CD4-positive, alpha-beta T cell (primary cell): ENCODE measurements around the gene TRRAP. TPM values are rescaled to one million over a fixed set of nuclear protein-coding genes. Genes with fewer than 3 reads are reported as not detected.

Experiments
- ATAC-seq: fragments of 200-7000 bp; cut with Tn5 transposase; one replicate; pipeline ENCODE4 v1.10.0; 2022; ENCODE audit warnings: mild to moderate bottlenecking; ENCODE audit not compliant: poor library complexity
- CTCF ChIA-PET: fragments of 350-600 bp; sonication (Branson Sonifier 250); formaldehyde crosslinking; loops from one replicate; lab custom pipeline; 2021; ENCODE audit warnings: antibody characterized with exemption, inconsistent platforms; lab: Charles Lee
- POLR2A ChIA-PET: fragments of 350-600 bp; sonication (Branson Sonifier 250); formaldehyde crosslinking; loops from one replicate; lab custom pipeline; 2021; ENCODE audit warnings: antibody characterized with exemption, inconsistent platforms; lab: Charles Lee
- DNase-seq, 14 experiments: peaks; one replicate each; pipeline ENCODE4 v3.0.0-alpha.2; 2013 to 2020; ENCODE audit warnings: mixed read lengths in 2 of 14
- H3K27ac ChIP-seq, 2 donors: one replicate each; pipeline versions ENCODE4 v1.5.1 to v1.7.0; 2013; ENCODE audit warnings: low read length in 2 of 2, low read depth in 1 of 2, mild to moderate bottlenecking in 1 of 2
- H3K27me3 ChIP-seq, 2 experiments: 1 replicate in 1 of 2; 2 replicates in 1 of 2; pipeline versions ENCODE4 v1.6.1 to v1.7.0; 2013; ENCODE audit warnings: low read length in 2 of 2, control low read depth in 1 of 2, mild to moderate bottlenecking in 1 of 2, moderate library complexity in 1 of 2; ENCODE audit not compliant: insufficient read depth in 2 of 2, control insufficient read depth in 1 of 2
- H3K36me3 ChIP-seq: one replicate; pipeline ENCODE4 v1.6.1; 2013; ENCODE audit warnings: low read length, control low read depth; ENCODE audit not compliant: insufficient read depth
- H3K4me1 ChIP-seq: one replicate; pipeline ENCODE4 v1.6.1; 2013; ENCODE audit warnings: low read length, control low read depth; ENCODE audit not compliant: insufficient read depth
- H3K4me3 ChIP-seq: one replicate; pipeline ENCODE4 v1.5.1; 2013; ENCODE audit warnings: mild to moderate bottlenecking, low read length, moderate library complexity
- H3K9me3 ChIP-seq, 2 experiments: 1 replicate in 1 of 2; 2 replicates in 1 of 2; pipeline versions ENCODE4 v1.6.1 to v1.7.0; 2013; ENCODE audit warnings: low read length in 2 of 2, mild to moderate bottlenecking in 2 of 2, control low read depth in 1 of 2, moderate library complexity in 1 of 2; ENCODE audit not compliant: control insufficient read depth in 1 of 2, insufficient read depth in 1 of 2
- H3K27ac Mint-ChIP-seq: one replicate; pipeline ENCODE4 v1.8.0; 2020; ENCODE audit warnings: mixed read lengths
- H3K27me3 Mint-ChIP-seq: one replicate; pipeline ENCODE4 v1.8.0; 2021; ENCODE audit warnings: mixed read lengths
- H3K36me3 Mint-ChIP-seq: one replicate; pipeline ENCODE4 v1.8.0; 2021; ENCODE audit warnings: low read depth, mixed read lengths
- H3K4me1 Mint-ChIP-seq: one replicate; pipeline ENCODE4 v1.8.0; 2021; ENCODE audit warnings: low read depth, mixed read lengths
- H3K4me3 Mint-ChIP-seq: one replicate; pipeline ENCODE4 v1.8.0; 2020; ENCODE audit warnings: mild to moderate bottlenecking, mixed read lengths
- H3K9me3 Mint-ChIP-seq: one replicate; pipeline ENCODE4 v1.8.0; 2020; ENCODE audit warnings: mixed read lengths
- intact Hi-C, 2 experiments: fragments of 100-400 bp; cut with DNase I in 1 of 2; cut with micrococcal nuclease in 1 of 2; formaldehyde crosslinking; loops; one replicate each; pipeline versions ENCODE4 v1.15.1 to v1.9.0; 2023 to 2025; cut with DNase I, micrococcal nuclease
- total RNA-seq, 174 experiments: library from RNA in 2 of 174; stranded (reverse) in 2 of 174; gene quantifications; one replicate each; pipeline ENCODE4 v1.2.3 and lab custom pipeline; 2021 to 2026
- TF ChIP-seq, protein P1 (sequence below): fragments of 200-600 bp; IDR thresholded peaks from one replicate; pipeline ENCODE4 v1.8.0; 2022; ENCODE audit warnings: antibody characterized with exemption, mild to moderate bottlenecking

Gene TRRAP
- total RNA-seq, 2 experiments from 2014 or later: 47.9 to 48.3 TPM

DNA sequence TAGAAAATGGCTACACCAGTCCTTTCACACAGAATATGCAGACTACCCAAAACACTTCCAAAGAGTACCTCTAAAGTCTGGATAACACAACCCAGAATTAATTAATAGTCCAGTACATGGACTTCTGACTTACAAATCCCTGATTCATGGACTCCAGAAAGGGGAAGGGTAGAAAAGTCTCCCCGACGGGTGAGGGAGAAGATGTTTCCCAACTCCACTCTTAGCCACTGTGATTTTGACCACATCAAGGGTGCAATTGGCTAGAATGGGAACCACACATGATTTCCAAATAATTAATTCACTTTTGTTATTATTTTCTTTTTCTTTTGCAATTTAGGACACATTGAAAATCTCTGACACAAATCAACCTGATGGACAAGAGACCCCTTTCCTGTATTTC is 9.9 kb upstream of the TRRAP start:
- Histone ChIP-seq H3K27ac (no peak overlapping the region), H3K4me1 (peaks cover 21% of the 10 kb centered on the region), H3K36me3 (no peaks in the 10 kb centered on the region), H3K9me3 (no peaks in the 10 kb centered on the region), H3K27me3 (peaks cover 10 to 27% of the 10 kb centered on the region in 2 experiments), H3K4me3 (no peak overlapping the region)
- ChIA-PET POLR2A (no interaction called here), CTCF (no interaction called here)
- DNase-seq (no peak), ATAC-seq (no peak)
- intact Hi-C loops: no loop called here
- H3K27me3 Mint-ChIP-seq: peaks cover 34% of the 10 kb centered on the region
- no peak overlapping the region for H3K27ac Mint-ChIP-seq
- no peak overlapping the region for H3K4me3 Mint-ChIP-seq
- TF ChIP-seq, protein P1, sequence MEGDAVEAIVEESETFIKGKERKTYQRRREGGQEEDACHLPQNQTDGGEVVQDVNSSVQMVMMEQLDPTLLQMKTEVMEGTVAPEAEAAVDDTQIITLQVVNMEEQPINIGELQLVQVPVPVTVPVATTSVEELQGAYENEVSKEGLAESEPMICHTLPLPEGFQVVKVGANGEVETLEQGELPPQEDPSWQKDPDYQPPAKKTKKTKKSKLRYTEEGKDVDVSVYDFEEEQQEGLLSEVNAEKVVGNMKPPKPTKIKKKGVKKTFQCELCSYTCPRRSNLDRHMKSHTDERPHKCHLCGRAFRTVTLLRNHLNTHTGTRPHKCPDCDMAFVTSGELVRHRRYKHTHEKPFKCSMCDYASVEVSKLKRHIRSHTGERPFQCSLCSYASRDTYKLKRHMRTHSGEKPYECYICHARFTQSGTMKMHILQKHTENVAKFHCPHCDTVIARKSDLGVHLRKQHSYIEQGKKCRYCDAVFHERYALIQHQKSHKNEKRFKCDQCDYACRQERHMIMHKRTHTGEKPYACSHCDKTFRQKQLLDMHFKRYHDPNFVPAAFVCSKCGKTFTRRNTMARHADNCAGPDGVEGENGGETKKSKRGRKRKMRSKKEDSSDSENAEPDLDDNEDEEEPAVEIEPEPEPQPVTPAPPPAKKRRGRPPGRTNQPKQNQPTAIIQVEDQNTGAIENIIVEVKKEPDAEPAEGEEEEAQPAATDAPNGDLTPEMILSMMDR: no peak
- H3K36me3 Mint-ChIP-seq: no peaks in the 10 kb centered on the region
- H3K4me1 Mint-ChIP-seq: no peaks in the 10 kb centered on the region
- no peaks in the 10 kb centered on the region for H3K9me3 Mint-ChIP-seq

DNA sequence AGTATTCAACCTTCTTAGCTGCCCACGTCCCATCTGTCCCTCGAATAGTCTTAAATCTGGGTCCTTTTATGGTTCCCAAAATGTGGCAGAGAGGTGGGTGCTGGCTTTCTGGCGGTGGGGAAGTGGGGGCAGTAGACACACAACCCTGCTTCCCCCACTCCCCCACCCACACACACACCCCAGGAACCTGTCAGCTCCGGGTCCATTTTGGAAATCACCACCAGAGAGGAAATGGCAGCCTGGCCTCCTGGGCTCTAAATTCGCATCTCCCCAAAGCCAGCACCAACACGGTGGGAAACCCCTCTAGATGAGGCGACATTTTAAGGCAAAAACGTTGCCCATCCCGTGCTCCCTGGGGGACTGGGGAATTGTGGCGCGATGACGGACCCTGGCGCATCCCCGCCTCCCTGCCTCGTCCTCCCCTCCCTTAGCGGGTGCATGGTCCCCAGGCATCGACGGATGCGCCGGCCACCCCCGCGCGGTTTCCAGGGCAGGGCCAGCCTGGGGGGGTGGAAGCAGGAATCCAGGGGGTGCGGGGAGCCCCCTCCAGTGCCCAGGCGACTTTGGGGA is 9.2 kb upstream of the TRRAP start:
- no peaks in the 10 kb centered on the region for H3K9me3 ChIP-seq
- TF ChIP-seq, protein P1: no peak
- DNase-seq (no peak), ATAC-seq (no peak)
- Mint-ChIP-seq H3K36me3 (no peaks in the 10 kb centered on the region), H3K27me3 (peaks cover 30% of the 10 kb centered on the region), H3K4me1 (no peaks in the 10 kb centered on the region), H3K4me3 (peak overlapping the region; percentile 20), H3K9me3 (no peaks in the 10 kb centered on the region), H3K27ac (no peak overlapping the region)
- H3K4me3 ChIP-seq: no peak overlapping the region
- no peak overlapping the region for H3K27ac ChIP-seq
- peaks cover 10 to 27% of the 10 kb centered on the region in 2 experiments for H3K27me3 ChIP-seq
- intact Hi-C loops: no loop called here
- CTCF ChIA-PET: no interaction called here
- POLR2A ChIA-PET: interaction anchor here (1.0 to 1.3 kb wide), 2 partner anchors 9 to 11 kb away, joined by 3 read pairs; partner anchors contain the start of gene TRRAP
- H3K36me3 ChIP-seq: no peaks in the 10 kb centered on the region
- peaks cover 21% of the 10 kb centered on the region for H3K4me1 ChIP-seq

DNA sequence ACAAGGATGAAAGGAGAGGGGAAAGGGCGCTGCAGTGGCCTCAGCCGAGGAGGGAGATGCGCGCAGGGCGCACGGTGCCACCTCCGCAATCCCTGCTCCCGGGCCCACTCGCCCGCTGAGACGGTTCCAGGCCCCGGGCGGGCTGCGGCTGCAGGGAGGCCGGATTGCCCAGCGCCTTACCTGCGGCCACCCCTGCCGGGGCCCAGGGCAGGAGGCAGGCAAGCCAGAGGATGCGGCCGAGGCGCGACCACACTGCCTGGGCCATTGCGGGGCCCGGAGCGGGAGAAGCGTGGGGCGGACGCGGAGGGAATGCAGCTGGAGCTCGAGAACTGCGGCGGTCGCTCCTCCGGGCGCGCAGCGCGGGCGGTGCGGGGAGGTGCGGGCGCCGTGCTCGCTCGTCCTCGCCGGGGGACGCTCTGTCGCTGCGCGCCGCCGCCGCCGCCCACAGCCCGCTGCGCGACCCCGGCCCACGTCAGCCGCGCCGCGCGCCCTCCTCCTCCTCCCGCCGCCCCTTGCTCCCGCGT is 8.7 kb upstream of the TRRAP start, which contains the start of gene TMEM130:
TSS of gene TMEM130 (minus strand) at position 418 of the 524 bp plus-strand sequence. CDS start at position 265, 153 bp downstream.
- H3K4me3 Mint-ChIP-seq: peak within 1 kb of the TSS; percentile 78
- H3K4me1 ChIP-seq: peaks cover 21% of the 10 kb centered on the region
- H3K4me3 ChIP-seq: peak within 1 kb of the TSS; percentile 40
- no peaks in the 10 kb centered on the region for H3K36me3 ChIP-seq
- peak in 2 of 14 experiments; percentile 16 to 21 for DNase-seq
- TF ChIP-seq, protein P1: no peak
- H3K36me3 Mint-ChIP-seq: no peaks in the 10 kb centered on the region
- H3K4me1 Mint-ChIP-seq: no peaks in the 10 kb centered on the region
- H3K27ac Mint-ChIP-seq: no peak within 1 kb of the TSS
- H3K9me3 Mint-ChIP-seq: no peaks in the 10 kb centered on the region
- intact Hi-C loops: no loop called here
- peaks cover 10 to 27% of the 10 kb centered on the region in 2 experiments for H3K27me3 ChIP-seq
- POLR2A ChIA-PET: interaction anchor here (1.0 to 1.3 kb wide), 2 partner anchors 9 to 10 kb away, joined by 3 read pairs; partner anchors contain the start of gene TRRAP
- H3K27ac ChIP-seq: no peak within 1 kb of the TSS
- CTCF ChIA-PET: no interaction called here
- no peaks in the 10 kb centered on the region for H3K9me3 ChIP-seq
- peaks cover 30% of the 10 kb centered on the region for H3K27me3 Mint-ChIP-seq
- peak; percentile 12 for ATAC-seq
